Endothelial cell of umbilical vein (primary cell): ENCODE measurements around the gene ANKRD23. TPM values are rescaled to one million over a fixed set of nuclear protein-coding genes. Genes with fewer than 3 reads are reported as not detected.

Experiments
- BruUV-seq: library from RNA; stranded (reverse); fragments of 400-500 nt; replicated peaks from 2 replicates; lab custom pipeline; 2021; lab: Mats Ljungman, UMichigan
- CTCF ChIA-PET: fragments of 300-600, 350-600 bp; sonication (Branson Sonifier 250); formaldehyde crosslinking; loops from one replicate; lab custom pipeline; 2021; ENCODE audit warnings: antibody characterized with exemption, inconsistent platforms; lab: Charles Lee
- POLR2A ChIA-PET: fragments of 300-600, 350-600 bp; sonication (Branson Sonifier 250); formaldehyde crosslinking; loops from one replicate; lab custom pipeline; 2021; ENCODE audit warnings: antibody characterized with exemption, inconsistent platforms; lab: Charles Lee
- DNase-seq: peaks from one replicate; pipeline ENCODE4 v3.0.0-alpha.2; 2011; ENCODE audit warnings: low read depth, low spot score
- FAIRE-seq: peaks from 2 replicates; lab custom pipeline; 2011; peaks lifted over from hg19 to GRCh38; lab: Jason Lieb, UNC
- H2AFZ ChIP-seq: 2 replicates; pipeline ENCODE4 v1.6.0; 2012; ENCODE audit warnings: low read depth, low read length, control low read depth, inconsistent platforms
- H3K27ac ChIP-seq: 2 replicates; pipeline ENCODE4 v1.5.1; 2011; ENCODE audit warnings: low read depth, mild to moderate bottlenecking, control low read depth, low read length, moderate library complexity; ENCODE audit not compliant: insufficient read depth
- H3K27me3 ChIP-seq, 2 experiments: 2 replicates each; pipeline versions ENCODE4 v1.6.0 to v1.6.1; 2011; ENCODE audit warnings: low read length in 2 of 2, mixed read lengths in 1 of 2; ENCODE audit not compliant: control insufficient read depth in 2 of 2, insufficient read depth in 2 of 2
- H3K36me3 ChIP-seq, 2 experiments: 2 replicates in 1 of 2; 3 replicates in 1 of 2; pipeline ENCODE4 v1.5.1; 2011; ENCODE audit warnings: low read length in 2 of 2, mild to moderate bottlenecking in 1 of 2, moderate library complexity in 1 of 2; ENCODE audit not compliant: control insufficient read depth in 2 of 2, insufficient read depth in 2 of 2; ENCODE audit errors: extremely low read depth in 1 of 2
- H3K4me1 ChIP-seq: 3 replicates; pipeline ENCODE4 v1.5.1; 2011; ENCODE audit warnings: mild to moderate bottlenecking, low read length; ENCODE audit not compliant: control insufficient read depth, insufficient read depth; ENCODE audit errors: extremely low read depth
- H3K4me2 ChIP-seq: 2 replicates; pipeline ENCODE4 v1.6.1; 2011; ENCODE audit warnings: low read length, control low read depth, mixed read lengths; ENCODE audit not compliant: insufficient read depth
- H3K4me3 ChIP-seq, 3 experiments: fragments of 200-600 bp in 1 of 3; sonication (generic), shearing (Covaris generic) in 1 of 3; replicated peaks in 1 of 3; 2 replicates each; pipeline ENCODE4 v1.5.1; 2011 to 2016; ENCODE audit warnings: control low read depth in 3 of 3, low read length in 3 of 3, mild to moderate bottlenecking in 2 of 3, inconsistent platforms in 1 of 3, low read depth in 1 of 3, moderate library complexity in 1 of 3; ENCODE audit not compliant: insufficient read depth in 1 of 3
- H3K79me2 ChIP-seq: 2 replicates; pipeline ENCODE4 v1.6.0; 2012; ENCODE audit warnings: low read length, inconsistent platforms; ENCODE audit not compliant: control insufficient read depth, insufficient read depth
- H3K9ac ChIP-seq: replicated peaks from 2 replicates; pipeline ENCODE3; 2011; ENCODE audit warnings: low read length, control low read depth; ENCODE audit not compliant: insufficient read depth; ENCODE audit errors: extremely low read depth
- H3K9me1 ChIP-seq: replicated peaks from 3 replicates; pipeline ENCODE4 v1.6.0; 2011; ENCODE audit warnings: mild to moderate bottlenecking, low read length; ENCODE audit not compliant: control insufficient read depth, insufficient read depth; ENCODE audit errors: extremely low read depth
- H3K9me3 ChIP-seq: replicated peaks from 2 replicates; pipeline ENCODE4 v1.5.1; 2012; ENCODE audit warnings: low read length, inconsistent platforms; ENCODE audit not compliant: control insufficient read depth, insufficient read depth
- H4K20me1 ChIP-seq: replicated peaks from 2 replicates; pipeline ENCODE3; 2011; ENCODE audit warnings: mild to moderate bottlenecking, low read length; ENCODE audit not compliant: control insufficient read depth, insufficient read depth; ENCODE audit errors: extremely low read depth
- CTCF ChIP-seq, 2 donors: IDR thresholded peaks; 1 replicate in 1 of 2; 2 replicates in 1 of 2; pipeline ENCODE4 v1.5.1; 2011; ENCODE audit warnings: low read length in 2 of 2, mild to moderate bottlenecking in 2 of 2, moderate library complexity in 2 of 2, control low read depth in 1 of 2, inconsistent platforms in 1 of 2, low read depth in 1 of 2; ENCODE audit not compliant: insufficient read depth in 1 of 2; ENCODE audit errors: extremely low read depth in 1 of 2
- EZH2 ChIP-seq: IDR thresholded peaks from 2 replicates; pipeline ENCODE4 v1.6.1; 2012; ENCODE audit warnings: borderline replicate concordance, low read depth, mild to moderate bottlenecking, moderate library complexity, low read length, inconsistent platforms; ENCODE audit not compliant: severe bottlenecking
- FOS ChIP-seq: IDR thresholded peaks from 2 replicates; pipeline ENCODE4 v1.6.1; 2011; ENCODE audit warnings: mild to moderate bottlenecking, low read length, moderate library complexity, borderline replicate concordance; ENCODE audit not compliant: insufficient read depth
- JUN ChIP-seq: IDR thresholded peaks from 2 replicates; pipeline ENCODE4 v1.6.1; 2011; ENCODE audit warnings: borderline replicate concordance, low read depth; ENCODE audit not compliant: insufficient read length, insufficient read depth
- MAX ChIP-seq: IDR thresholded peaks from 2 replicates; pipeline ENCODE4 v1.6.1; 2011; ENCODE audit not compliant: insufficient read depth, insufficient read length
- MYC ChIP-seq: IDR thresholded peaks from one replicate; pipeline ENCODE4 v1.6.1; 2011; ENCODE audit warnings: mild to moderate bottlenecking, low read depth, low read length
- POLR2A ChIP-seq: IDR thresholded peaks from 2 replicates; pipeline ENCODE4 v1.6.1; 2012; ENCODE audit warnings: low read depth, mild to moderate bottlenecking, control low read depth, low read length
- POLR2AphosphoS5 ChIP-seq: IDR thresholded peaks from 2 replicates; pipeline ENCODE4 v1.6.1; 2012; ENCODE audit warnings: low read depth, mild to moderate bottlenecking, control low read depth, low read length, moderate library complexity; ENCODE audit not compliant: insufficient read depth
- dilution Hi-C: fragments of 300-500 bp; cut with MboI; formaldehyde crosslinking; loops from one replicate; pipeline ENCODE4 v1.15.0; 2019; ENCODE audit warnings: low sequenced_read_pairs; ENCODE audit not compliant: extremely low pct_ligation_motif_present
- intact Hi-C: fragments of 100-400 bp; cut with micrococcal nuclease; formaldehyde crosslinking; loops from one replicate; pipeline ENCODE4 v1.10.0; 2022
- polyA plus RNA-seq, 4 experiments: library from polyadenylated mRNA; depleted of rRNA in 3 of 4; stranded (reverse) in 3 of 4; unstranded in 1 of 4; fragments of >200 nt; gene quantifications; 2 replicates each; pipeline versions ENCODE4 v1.2.1 to v1.2.3, GENCODE V29; 2011 to 2012; ENCODE audit warnings: missing spikeins in 1 of 4
- total RNA-seq: library from RNA; stranded (reverse); gene quantifications from 2 replicates; pipeline ENCODE4 v1.2.3, GENCODE V29; 2021

ANKRD23 gene
- total and polyA plus RNA-seq, 2 donors (not counting 3 experiments of a cell fraction or from before 2014, with no cell fraction given) = 1.7 to 3.6 TPM

- no peaks in the 10 kb centered on the region for H4K20me1 ChIP-seq
- no TSS peak for BruUV-seq
- H3K27ac ChIP-seq = no peak overlapping the region
- H3K4me3 ChIP-seq = no peak overlapping the region
- H3K27me3 ChIP-seq = peaks cover 0 to 2% of the 10 kb centered on the region in 2 experiments
- H2AFZ ChIP-seq = no peak overlapping the region
- no peaks in the 10 kb centered on the region for H3K9me1 ChIP-seq
- H3K9me3 ChIP-seq = no peaks in the 10 kb centered on the region
- H3K79me2 ChIP-seq = no peaks in the 10 kb centered on the region
- intact Hi-C loops (no loop called here), dilution Hi-C loops (no loop called here)
- no peaks in the 10 kb centered on the region for H3K36me3 ChIP-seq
- no peaks in the 10 kb centered on the region for H3K4me1 ChIP-seq
- DNase-seq = no peak
- POLR2A ChIA-PET = no interaction called here
- CTCF ChIA-PET = no interaction called here
- TF ChIP-seq MYC (no peak), MAX (no peak), CTCF (IDR thresholded peaks at IDR 0.05; ENCODE audit: extremely low read depth in 1 of 2, insufficient read depth in 1 of 2, low read depth in 1 of 2, low read length in 2 of 2) (no peak), EZH2 (no peak), POLR2AphosphoS5 (no peak), FOS (no peak), JUN (no peak), POLR2A (no peak)
- no peak for FAIRE-seq
- no peak overlapping the region for H3K9ac ChIP-seq
- no peak overlapping the region for H3K4me2 ChIP-seq
These were observed 35.1 kb upstream of the ANKRD23 start for GRCh38 chr2:96878796-96879544.
